ENCODE results near the gene TMEM217.

DNA sequence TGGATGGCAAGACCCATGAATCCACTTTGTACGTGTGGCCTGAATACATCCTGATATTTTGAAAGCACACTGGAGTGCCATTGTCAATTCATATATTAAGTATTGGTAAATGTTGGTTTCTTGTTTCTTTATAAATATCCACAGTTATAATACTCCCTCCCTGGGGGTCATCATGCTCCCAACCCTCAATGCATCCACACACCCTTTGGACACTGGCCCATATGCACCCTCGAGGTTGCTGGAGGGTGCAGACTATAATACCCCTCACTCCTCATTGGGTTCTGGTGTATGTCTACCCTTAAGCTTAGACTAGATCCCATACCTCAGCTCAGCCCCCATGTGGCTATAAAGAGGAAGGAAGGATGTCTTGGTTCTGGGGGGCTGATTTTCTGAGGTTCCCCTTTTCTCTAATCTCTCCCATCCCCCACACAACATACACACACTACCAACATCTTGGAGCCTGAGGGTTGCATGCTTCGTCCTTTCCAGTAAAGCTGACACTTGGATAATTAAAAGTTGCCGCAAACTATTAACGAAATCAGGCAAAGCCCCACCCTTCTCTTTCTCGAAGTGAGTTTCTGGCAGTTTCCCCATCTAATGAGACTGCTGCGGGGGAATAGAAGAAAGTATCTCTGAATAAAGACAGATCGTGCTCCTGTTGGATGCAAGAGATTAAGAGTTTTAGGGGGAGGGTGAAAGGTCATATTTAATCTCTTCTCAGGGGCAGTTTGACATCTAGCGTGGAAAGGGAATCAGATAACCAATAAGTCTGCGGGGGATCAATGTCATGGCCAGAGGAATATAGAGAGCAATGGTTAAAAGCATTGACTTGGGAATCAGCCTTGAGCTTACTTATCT, 80.6 kb downstream of the TMEM217 start:
- TF ChIP-seq, protein P1, sequence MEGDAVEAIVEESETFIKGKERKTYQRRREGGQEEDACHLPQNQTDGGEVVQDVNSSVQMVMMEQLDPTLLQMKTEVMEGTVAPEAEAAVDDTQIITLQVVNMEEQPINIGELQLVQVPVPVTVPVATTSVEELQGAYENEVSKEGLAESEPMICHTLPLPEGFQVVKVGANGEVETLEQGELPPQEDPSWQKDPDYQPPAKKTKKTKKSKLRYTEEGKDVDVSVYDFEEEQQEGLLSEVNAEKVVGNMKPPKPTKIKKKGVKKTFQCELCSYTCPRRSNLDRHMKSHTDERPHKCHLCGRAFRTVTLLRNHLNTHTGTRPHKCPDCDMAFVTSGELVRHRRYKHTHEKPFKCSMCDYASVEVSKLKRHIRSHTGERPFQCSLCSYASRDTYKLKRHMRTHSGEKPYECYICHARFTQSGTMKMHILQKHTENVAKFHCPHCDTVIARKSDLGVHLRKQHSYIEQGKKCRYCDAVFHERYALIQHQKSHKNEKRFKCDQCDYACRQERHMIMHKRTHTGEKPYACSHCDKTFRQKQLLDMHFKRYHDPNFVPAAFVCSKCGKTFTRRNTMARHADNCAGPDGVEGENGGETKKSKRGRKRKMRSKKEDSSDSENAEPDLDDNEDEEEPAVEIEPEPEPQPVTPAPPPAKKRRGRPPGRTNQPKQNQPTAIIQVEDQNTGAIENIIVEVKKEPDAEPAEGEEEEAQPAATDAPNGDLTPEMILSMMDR (IDR thresholded peaks at IDR 0.05), result peak in 1 of 6 experiments; percentile 12
- no peak for TF ChIP-seq POLR2A (IDR thresholded peaks at IDR 0.05)

Measured in esophagus squamous epithelium (tissue), 4 donors.